ENCODE results near the gene STK32C.

The STK32C gene

DNA sequence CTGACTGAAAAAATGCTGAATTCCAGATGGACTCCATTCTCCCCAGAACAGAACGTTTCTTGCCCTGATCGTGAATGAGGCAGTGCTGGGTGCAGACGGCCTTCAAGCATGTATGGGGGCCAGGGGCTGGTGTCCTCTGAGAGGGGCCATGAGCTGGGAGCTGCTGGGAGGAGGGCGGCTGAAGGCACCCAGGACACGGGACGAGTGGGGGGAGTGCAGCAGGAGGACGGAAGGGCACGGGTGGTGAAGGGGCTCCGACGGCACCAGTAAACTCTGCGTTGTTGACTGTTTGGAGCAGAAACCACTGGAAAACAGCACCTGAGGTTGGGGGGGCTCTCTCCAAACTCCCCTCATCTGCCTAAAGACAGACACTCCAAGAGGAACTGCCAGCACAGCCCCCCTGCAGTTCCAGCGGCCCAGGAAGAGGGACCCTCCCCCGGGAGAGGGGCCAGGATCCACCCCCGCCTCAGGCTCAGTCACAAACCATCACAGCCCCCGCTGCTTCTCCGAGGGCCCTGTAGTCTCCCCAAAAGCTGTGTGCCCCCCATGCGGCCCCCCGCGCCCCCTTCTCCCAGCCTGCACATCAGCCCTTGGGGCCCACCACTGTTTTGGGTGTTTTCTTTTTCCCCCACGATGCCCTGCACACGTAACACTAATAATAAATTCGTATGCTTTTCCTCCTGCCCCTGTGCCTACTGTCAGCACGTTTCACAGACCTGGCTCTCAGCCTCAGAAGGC lies 65.5 kb downstream of the STK32C start:
- no peak for DNase-seq

GRCh38 chr10:132241496-132241895 lies 66.3 kb downstream of the STK32C start:
- DNase-seq = no peak

DNA sequence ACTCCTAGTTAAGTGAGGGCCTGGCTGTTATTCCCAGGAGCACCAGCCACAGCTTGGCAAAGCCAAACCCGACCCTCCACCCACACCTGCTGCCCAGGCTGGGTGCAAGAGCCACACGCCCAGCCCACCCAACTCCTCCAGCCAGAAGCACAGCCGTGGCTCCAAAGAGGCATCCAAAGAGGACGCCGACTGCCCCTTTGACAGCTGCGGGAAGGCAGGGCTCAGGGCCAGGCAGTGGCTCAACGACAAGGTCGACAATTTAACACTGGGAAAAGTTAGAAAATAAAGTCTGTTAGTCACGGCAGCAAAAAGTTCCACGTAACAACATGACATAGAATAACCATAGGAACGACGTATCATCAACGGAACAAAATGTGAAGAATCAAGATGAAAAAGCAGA lies 66.7 kb downstream of the STK32C start:
- no peak for DNase-seq

DNA sequence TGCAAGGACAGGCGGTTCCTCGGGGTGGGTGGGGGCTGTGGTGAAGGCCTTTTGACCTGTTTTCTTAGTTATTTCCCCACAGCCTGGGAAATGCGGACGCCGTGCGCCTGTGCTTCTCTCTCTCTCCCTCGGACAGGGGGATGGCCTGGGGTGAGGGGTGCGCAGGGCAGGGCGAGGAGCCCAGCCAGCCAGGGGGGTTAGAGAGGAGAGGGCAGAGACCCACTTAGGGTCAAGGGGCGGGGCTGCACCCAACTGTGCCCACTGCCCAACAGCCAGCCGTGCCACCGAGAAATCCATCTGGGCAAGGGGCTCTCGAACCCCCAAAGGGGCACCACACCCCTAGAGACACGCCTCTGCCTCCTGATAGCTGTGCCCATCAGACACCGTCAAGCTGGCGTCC lies 67.2 kb downstream of the STK32C start:
- no peak for DNase-seq

DNA sequence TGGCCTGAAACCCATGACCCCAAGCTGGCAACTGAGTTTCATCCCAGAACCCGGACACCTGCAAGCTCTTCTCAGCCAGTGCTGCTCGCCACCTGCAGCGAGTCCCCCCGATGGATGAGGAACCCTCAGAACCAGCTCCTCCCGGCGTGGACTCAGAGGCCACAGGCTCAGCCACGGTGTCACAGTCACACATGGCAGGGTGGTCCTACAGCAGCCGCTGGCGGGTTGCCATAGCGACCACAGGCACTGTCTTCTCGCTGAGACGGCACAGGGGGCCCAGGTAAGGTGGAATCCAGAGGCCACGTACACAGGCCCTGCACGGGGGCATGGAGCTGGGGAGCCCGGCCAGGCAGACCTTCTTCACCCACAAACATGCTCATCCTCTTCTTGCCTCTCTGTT lies 67.6 kb downstream of the STK32C start:
- no peak for DNase-seq

GRCh38 chr10:132239126-132240031 lies 68.4 kb downstream of the STK32C start:
- DNase-seq = no peak

DNA sequence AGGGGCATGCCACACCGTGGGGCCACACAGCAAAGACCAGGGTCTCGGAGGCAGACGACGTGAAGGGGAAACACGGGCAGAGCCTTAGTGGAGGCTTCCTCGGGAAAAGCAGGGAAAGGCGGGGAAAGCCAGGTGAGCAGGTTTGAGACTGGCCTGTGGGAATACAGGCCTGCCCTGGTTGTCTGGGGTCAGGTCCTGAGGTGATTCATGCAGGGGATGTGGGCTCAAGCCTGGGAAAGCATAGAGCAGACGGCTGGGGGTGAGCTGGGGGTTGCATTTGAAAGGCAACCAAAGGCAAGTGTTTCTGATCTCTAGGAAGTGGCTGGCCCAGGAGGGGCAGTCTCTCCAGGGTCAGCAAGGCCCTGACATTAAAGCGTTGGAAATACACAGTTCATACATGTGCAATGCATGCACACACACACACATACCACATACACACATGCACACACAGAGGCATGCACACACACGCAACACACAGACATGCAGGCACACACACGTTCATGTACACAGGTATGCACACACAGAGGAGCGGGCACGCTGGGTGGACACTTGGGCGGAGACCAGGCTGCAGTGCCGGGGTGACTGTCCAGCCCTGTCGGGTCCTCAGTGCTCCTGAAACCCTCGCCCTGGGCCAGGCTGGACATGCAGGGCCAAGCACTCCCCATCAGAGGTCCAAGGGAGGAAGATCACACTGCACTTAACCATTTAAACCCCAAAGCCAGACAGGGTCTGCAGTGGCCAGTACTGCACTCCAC lies 69.2 kb downstream of the STK32C start:
- DNase-seq = no peak

DNA sequence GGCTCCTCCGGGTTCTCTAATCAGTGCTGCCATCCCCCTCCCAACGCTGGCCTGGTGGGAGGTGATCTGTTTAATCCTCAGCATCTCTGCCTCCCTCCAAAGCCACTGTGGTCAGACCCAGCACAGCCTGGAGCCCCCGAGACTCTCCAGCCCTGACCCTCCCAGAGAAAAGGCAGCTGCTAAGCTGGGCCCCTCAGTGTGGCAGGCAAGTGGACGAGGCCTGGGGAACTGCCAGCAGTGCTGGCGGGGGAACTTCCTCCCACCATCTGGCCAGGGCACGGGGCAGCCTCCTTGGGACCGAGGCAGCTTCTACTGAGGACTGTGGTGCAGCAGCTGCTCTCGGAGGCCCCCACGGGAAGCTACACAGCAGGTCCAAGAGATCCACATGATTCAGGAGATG lies 69.9 kb downstream of the STK32C start:
- no peak for DNase-seq

DNA sequence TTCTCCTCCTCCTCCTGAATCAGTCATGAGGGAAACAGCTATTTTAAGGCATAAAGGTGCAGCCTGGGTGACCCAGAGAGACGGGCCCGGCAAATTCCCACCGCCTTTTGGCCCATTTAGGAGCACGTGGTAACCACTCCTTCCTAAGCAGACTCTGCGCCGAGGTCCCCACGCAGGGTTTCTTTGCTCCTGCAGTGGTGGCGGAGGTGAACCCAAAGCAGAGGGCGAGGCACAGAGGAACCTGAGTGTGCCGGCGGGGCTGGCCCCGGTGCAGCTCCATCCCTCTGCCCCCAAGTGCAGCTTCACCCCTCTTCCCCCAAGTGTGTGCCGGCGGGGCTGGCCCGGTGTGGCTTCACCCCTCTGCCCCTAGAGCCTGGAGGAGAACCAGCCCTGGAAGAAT lies 70.4 kb downstream of the STK32C start:
- no peak for DNase-seq

DNA sequence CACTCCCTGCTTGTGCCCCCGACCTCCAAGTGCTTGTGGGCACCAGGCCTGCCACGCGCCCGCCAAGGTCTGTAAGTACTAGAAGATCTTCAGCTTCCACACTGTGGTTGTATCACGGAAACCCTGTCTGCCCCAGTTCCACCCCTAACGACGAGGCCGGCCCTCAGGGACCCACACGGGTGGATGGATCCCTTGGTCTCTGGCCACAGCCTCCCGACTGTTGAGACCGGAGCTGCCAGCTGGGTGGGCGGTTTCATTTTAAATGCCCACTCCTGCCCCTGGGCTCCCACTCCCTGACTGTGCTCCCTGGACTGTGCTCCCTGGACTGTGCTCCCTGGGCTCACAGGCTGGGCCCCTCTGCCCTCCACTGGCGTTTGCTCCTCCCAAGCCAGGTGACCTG lies 70.9 kb downstream of the STK32C start:
- no peak for DNase-seq

- DNase-seq = no peak
Observed at GRCh38 chr10:132236161-132236560, 71.6 kb downstream of the STK32C start.

DNA sequence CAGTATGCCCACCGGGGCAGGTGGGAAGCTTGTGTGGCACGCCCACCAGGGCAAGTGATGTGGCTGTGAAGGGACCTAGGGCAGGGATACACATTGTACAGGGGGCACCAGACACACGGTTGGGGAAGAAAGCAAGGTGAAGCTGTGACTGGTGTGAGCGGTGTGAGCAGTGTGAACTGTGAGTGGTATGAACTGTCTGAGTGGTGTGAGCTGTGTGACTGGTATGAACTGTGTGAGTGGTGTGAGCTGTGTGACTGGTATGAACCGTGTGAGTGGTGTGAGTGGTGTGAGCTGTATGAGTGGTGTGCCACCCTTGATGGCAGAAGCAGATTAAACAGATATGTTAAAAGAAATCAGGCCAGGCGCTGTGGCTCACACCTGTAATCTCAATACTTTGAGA lies 72.9 kb downstream of the STK32C start:
- DNase-seq = no peak

- no peak for DNase-seq
Observed at GRCh38 chr10:132233501-132234085, 74.2 kb downstream of the STK32C start.

DNA sequence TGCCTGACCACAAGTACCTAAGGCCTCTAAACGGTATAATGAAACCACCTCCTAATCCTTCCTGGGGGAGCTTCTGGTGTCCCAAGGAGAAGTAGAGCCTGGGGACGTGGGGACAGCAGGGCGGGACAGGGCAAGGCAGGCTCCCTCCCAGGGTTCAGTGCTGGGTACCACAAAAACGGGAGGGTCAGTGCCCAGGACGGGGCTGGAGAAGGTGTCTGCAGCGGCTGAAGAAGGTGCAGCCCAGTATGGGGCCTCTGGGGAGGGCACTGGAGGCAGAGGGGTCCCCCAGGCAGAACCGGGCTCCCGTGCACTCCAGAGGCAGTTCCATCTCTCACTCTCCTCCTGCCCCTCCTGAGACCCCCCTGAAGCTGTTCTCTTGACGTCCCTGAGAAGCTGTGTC lies 74.8 kb downstream of the STK32C start:
- DNase-seq = no peak

DNA sequence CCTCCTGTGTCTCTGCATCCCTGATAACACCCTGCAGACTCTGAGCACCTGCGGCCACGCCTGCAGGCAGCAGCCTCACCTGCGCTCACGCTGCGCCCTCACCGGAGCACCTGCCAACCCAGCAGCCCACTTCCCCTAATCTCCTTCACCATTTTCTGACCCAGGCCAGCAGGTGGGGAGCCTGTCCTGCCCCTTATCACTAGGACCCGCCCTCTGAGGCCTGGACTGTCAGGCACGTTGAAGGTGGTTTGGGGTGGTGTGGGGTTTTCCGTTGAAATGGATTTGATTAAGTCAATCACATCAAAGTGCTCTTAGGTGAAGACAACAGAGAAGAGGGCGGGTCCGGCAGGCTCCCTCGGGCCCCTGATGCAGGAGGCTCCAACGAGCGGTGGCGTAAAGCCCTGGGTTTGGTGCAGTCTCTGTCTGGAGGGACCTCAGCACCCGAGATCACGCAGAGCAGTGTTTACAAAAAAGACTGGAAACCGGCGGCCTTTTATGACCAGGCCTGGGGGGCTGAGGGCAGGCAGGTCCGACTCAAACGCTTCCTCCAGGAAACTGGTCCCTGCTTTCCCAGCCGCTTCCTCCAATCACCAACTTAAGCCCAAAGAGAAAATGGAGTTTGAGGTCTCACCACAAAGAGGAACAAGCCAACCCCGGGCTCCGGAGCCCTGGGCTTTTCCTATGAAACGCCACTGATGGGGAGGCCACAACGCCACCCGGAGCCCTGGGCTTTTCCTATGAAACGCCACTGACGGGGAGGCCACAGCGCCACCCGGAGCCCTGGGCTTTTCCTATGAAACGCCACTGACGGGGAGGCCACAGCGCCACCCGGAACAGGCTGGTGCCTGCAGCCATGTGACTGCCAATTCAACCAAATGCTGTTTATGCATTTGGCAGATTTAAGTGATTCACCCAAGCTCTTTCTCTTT lies 75.5 kb downstream of the STK32C start:
- no peak for DNase-seq

GRCh38 chr10:132231656-132232022 lies 76.1 kb downstream of the STK32C start:
- no peak for DNase-seq

DNA sequence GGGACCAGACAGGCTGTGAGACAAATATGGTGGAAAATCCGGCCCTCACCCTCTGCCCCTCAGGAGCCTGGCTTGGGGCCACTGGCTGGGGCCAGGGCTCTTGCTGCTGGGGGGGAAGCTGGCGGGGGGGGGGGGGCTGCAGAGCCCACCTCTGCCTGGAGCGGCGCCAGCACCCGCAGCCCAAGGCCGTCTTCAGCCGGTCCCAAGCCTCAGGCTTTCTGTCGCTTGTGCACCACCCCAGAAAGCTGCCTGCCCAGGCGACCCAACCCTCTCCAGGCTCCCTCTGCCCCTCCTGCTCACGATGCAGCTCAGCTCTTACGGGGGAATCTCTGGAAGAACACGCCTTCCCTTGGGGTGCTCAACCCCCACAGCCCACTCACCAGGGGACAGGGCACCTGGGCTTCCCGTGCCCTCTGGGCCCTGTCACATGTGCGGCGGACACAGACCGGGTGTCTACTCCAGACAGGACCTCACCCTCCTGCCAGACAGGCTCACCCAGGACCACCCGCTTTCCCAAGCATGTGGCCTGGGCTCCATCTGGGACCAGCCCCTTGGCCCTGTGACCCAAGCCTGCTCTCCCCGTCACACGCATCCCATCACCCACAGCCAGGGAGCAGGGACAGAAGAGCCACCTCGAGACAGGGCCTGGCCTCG lies 77.1 kb downstream of the STK32C start:
- DNase-seq = no peak

- DNase-seq = no peak
Observed at GRCh38 chr10:132229834-132230556, 77.8 kb downstream of the STK32C start.

DNA sequence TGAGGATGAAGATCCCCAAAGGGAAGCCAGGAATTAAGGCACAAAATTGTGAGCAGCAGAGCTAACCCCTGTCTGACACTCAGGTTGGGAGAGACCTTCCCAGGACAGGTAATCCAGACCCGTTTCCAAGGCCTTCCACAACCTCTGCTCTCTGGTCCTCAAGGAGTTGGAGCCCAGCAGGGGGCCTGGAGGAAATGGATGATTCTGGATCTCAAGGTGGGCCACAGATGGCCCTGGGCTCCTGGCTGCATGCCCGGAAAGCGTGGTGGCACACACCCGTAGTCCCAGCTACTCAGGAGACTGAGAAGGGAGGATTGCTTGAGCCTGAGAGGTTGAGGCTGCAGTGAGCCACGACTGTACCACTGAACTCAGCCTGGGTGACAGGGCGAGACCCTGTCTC lies 78.7 kb downstream of the STK32C start:
- DNase-seq = no peak

- DNase-seq = no peak
Observed at GRCh38 chr10:132228616-132229015, 79.1 kb downstream of the STK32C start.

- DNase-seq = no peak
Observed at GRCh38 chr10:132227851-132228390, 79.8 kb downstream of the STK32C start.

Data from amniotic stem cell (primary cell).